DLD1 (cell line): Measurements from ENCODE around the gene ACAP2.
"Not testable (repeated sequence)": the region's sequence is repeated elsewhere in the genome, so short reads cannot be mapped to it uniquely, and the experiment has no call there.

Experiments
- in situ Hi-C: cut with HindIII; loops from 2 replicates; pipeline ENCODE4 v1.10.0; 2017; ENCODE audit warnings: low sequenced_read_pairs

ACAP2 gene

DNA sequence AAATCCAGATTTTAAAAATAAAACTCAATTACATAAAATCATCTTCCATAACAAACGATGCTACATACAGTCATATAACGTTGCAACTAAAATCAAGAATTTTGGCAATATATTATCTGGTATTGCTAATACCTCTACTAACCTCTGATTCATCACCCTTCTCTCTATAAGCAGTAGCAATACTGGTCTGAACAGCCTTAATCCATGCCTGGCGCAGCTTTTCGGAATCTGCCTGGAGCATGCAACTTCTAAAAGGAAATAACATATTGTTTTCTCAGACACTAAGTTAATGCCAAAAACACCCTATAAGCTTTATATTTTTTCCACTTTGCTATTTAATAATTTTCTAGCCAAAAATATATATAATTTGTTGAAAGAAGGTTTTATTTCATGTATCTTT lies 136.5 kb downstream of the ACAP2 start:
- in situ Hi-C loops, result loop anchor here (25.0 kb wide), 2 partner anchors 131 to 206 kb away; partner anchors contain the start of gene ACAP2

DNA sequence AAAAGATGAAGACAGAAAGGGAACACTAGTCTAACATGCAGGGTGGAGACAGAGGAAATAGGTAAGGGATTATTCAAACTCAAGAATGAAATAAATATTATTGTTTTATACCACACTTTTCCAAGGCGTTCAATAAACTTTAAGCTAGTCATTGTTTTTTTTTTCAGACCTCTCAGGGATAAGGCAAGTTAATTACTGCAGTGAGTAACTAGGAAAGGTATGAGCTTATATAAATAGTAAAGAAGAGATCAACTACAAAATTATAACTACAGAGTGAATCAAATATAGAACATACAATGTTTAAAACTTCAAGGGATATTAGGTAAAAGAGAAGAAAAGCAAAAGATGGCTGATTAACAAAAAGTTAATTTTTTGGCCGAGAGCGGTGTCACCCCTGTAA lies 140.4 kb downstream of the ACAP2 start:
- in situ Hi-C loops, result loop anchor here (25.0 kb wide), 2 partner anchors 135 to 210 kb away; partner anchors contain the start of gene ACAP2

DNA sequence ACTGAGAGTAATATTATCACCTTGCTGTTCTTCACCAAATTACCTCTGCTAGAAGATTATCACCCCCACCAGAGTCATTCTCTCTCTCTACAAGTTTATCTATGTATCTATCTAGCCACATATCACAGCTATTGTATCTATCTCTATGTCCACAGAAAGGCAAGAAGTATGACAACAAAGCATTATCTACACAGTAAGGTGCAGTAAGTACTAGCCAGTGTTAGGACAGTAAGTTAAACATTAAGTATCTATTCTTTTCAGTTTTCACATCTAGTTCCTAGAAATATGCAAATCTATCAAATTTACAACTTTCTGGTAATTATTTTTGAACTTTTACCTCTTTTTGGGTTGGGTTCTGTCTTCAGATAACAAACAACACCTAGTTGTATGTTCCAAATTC lies 145.4 kb downstream of the ACAP2 start:
- in situ Hi-C loops, result no loop called here

DNA sequence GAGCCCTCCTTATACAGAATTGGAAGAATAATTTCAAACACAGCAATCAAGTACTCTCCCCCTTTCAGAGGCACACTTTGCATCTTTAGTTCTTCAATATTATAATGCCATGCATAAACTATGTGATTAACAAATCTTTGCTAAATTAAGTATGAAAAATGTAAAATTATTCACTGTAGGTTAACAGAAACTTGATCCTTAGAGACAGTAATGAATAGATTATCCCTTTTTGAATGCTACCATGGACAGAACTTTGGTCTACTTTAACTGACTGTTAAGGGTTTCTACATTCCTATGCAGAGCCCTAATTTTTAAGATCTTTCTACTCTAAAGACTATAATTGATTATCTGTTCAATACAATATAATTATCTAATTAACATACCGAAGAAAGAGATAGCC lies 146.2 kb downstream of the ACAP2 start:
- in situ Hi-C loops, result no loop called here

DNA sequence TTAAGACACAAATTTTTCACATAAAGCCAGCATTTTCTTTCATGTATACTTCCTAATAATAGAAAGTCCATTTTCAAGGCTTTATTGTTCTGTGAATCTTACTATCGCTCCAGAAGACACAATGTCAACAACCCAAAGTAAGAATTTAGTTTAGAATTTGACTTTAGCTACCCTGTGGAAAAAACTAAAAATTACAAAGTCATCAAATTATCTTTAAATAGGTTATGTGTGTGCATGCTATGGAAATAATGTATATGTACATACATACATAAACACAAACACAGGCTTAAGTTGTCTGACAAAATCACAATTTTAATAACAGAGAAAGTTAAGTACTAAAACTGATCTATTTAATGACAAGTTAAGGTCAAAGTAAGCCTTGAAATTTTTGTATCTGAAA lies 151.7 kb downstream of the ACAP2 start:
- in situ Hi-C loops, result no loop called here

DNA sequence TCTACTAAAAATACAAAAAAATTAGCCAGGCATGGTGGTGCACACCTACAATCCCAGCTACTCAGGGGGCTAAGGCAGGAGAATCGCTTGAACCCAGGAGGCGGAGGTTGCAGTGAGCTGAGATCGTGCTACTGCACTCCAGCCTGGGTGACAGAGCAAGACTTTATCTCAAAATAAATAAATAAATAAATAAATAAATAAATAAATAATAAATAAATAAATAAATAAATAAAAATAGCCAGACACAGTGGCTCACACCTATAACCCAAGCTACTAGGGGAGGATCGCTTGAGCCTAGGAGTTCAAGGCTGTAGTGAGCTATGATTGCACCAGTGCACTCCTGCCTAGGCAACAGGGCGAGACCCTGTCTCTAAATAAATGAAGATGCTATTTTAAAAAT lies 152.2 kb downstream of the ACAP2 start:
- in situ Hi-C loops, result not testable (repeated sequence)

DNA sequence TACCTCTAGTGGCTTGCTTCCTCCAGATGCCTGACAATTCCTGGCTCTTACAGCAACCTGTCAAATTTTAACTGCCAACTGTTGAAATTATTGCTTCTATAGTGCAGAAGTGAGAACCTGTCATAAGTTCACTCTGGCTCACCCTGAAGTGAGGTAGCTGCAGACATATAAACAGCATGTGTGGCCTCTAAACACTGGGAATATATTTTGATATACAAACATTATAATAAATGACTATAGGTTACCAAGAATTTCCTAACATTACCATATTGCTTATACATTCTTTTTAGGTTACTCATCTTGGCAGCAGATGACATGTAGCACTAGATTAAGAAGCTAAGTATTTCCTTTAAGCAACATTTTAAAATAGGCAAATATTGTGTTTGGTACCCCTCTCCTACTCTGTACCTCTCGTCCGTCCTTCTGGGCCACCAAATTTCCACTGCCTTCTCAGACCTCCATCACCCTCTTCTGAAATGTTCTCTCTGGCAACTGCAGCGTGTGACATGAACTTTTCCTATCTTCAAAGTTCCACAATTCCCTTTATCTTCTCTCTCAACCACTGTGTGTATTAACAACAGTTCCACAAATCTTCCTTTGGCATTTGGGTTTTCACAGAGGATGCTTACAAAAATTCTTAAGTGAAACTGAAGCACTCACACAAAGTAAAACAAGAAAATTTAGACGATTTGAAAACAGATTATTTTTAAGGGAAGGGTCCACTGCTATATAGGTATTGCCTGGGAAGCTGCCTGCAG lies 156.5 kb downstream of the ACAP2 start:
- in situ Hi-C loops, result no loop called here

DNA sequence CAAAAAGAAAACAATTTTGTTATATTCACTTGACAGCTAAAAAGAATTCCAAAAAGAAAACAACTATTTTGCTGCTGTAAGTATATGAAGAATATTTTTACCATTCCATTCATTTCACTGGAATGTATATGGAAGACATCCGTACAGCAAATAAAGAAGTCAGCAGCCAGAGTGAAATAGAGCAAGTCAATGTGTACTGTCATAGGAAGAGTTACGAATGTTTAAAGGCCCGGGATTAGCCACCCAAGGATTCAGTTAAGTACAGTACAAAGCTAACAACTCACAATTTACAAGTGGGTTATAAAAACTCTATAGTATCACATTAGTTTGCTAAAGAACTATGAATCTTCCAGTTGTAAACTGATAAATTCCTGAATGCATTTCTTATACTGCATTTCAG lies 157.4 kb downstream of the ACAP2 start:
- in situ Hi-C loops, result no loop called here

DNA sequence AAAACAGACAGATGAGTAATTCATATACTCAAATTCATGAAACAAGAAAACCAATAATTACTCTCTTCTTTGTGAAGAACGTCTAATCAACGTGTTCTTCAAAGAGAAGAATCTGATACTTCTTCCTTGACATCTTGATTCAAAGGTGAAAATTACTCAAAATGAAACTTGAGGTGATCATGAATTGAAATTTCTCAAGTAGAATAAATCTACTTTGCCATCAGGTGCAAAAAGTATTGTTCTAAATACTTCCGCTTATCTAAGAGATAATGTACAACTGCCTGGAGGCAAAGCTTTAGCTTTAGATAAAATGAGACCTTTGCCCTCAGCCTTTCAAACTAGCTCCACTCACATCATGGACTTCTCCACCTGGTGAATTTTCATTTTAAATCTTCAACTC lies 158.0 kb downstream of the ACAP2 start:
- in situ Hi-C loops, result no loop called here

DNA sequence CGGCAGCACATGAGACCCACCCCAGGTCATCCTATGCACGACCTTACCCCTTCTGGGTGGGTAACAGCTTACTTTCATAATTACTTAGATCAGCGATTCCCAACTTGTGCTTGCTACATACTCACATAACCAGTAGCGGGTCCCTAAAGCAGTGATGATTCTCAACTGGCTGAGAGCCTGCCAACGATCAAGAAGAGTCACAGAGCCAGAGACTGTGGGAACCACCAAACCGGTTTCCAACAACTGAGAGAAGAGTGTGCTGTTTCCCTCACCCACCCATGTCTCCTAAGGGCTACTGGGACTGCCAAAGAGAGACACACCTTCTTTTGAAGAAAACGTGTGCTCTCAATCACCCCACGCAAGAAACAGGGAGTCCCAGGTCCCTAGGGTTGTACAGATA lies 159.9 kb downstream of the ACAP2 start:
- in situ Hi-C loops, result no loop called here

DNA sequence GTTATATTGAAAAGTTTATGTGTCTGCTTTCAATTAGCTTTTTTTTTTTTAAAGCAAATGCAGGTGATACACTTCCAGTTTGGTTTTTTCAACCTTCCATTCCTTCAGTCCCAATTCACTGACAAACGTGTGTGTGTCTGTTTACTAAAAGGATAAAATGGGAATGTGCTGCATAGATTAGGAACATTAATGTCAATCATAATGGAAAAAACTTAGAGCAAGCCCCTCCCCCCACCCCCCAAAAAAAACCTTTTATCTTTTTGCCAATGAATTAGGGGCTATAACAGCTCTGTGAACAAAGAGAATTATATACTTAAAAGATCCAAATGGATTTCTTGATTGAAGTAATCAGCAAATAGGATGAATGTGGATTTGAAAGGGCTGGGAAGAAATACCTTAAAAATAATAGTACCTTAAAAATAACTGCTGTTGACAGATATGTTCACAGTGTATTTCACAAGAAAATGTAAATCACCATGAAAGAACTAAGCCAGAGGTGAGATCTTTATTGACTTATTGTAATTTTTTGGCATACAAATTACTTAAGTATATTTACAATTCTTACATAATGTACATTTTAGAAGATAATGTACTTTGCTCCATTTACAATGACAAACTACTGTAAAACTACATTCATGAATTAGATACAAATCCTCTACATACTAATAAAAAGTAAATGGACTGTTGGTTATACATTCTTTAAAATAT lies 168.4 kb downstream of the ACAP2 start:
- in situ Hi-C loops, result no loop called here

DNA sequence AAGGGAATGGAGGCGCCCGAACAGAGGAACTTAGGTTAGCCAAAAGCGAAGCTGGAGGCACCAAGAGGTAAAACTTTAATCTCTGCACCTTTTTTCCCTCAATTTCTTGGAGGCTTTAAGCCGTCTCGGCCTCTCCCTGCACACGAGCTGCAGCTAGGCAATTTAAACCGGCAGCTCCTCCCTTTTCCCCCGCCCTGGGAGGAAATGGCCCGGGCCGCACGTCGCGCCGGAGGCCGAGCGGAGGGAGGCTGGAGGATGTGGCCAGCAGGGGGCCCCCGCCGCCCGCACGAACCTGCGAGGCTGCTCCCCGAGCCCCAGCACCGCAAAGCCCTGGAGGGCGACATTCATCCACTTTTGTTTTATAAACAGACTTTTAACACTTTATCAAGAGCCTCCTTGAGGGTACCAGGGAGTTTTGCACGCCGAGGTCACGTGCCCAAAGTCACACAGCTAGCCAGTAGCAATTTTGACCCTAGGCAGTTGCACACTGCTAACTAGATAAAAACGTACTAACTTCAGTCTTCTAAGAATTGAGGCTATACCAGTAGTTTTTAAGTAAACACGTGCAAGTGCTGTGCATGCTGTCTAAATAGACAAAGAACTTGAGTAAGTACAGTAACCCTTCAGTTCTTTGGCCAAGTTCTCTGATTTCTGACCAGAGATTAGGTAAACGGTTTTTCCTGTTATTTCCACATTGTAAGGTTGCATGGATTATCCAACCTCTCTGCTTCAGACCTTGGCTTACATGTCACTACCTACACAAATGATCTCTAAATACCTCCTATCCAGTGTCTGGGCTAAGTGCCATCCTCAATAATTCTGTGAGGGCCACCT lies 171.2 kb downstream of the ACAP2 start:
- in situ Hi-C loops, result no loop called here

DNA sequence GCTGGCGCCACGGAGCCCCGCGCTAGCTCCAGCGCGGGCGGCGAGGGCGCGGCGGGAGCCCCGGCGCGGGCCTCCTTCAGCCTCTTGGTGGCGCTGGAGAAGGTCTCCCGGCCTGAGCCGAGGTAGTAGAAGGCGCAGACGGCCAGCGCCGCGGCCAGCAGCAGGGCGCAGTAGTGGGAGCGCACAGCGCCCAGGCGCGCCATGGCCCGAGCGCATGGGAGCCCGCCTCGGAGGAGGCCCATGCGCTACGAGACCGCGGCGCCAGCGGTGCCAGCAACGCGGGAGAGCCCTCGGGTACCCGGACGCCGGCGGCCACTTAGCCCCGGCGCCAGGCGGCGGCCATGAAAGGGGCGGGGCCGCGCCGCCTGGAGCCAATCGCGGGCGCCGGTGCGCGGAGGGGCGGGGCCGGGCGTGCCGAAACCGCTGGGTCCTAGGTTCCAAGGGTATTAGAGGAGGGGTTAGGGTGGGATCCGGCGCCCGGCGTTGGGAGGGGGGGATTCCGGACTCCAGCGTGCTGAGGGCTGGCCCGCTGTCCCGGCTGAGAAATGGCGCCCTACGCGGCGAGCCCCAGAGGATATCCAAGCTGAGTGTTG lies 171.9 kb downstream of the ACAP2 start, which contains the start of gene XXYLT1:
Gene XXYLT1 (minus strand): TSS at position 343 of the 593 bp plus-strand sequence. CDS start 101 bp downstream, at position 242.
- in situ Hi-C loops, result no loop called here

DNA sequence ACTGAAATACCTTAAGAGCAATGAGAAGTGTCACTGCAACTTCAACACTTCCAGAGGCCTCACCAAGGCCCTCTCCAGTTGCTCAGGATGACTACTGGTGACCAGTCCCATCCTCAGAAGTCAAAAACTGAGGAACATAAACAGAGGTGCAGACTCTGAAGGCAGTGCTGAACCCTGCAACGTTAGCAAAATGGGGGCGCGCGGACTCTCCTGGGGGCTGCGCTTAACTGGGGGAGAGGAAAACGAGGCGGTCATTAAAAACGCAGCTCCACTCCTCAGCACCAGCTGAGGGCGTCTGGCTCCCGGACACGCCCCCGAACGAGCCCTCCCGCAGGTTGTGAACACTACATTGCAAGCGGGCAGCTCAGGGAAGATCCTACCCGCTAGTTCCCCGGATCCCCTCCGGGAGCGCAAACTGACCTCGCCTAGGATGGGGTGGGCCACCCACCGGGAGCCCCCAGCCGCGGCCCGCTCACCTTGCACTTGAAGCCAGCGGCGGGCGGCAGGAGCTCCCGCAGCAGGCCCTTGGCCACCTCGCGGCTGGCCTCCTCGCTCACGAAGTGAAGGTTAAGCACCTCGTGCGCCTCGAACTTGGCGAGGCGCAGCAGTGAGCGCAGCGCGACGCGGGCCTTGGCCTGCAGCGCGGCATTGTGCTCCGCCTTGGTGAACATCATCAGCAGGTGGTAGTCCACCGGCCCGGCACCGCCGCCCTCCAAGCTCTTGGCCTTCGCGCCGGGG lies 172.6 kb downstream of the ACAP2 start:
- in situ Hi-C loops, result no loop called here

DNA sequence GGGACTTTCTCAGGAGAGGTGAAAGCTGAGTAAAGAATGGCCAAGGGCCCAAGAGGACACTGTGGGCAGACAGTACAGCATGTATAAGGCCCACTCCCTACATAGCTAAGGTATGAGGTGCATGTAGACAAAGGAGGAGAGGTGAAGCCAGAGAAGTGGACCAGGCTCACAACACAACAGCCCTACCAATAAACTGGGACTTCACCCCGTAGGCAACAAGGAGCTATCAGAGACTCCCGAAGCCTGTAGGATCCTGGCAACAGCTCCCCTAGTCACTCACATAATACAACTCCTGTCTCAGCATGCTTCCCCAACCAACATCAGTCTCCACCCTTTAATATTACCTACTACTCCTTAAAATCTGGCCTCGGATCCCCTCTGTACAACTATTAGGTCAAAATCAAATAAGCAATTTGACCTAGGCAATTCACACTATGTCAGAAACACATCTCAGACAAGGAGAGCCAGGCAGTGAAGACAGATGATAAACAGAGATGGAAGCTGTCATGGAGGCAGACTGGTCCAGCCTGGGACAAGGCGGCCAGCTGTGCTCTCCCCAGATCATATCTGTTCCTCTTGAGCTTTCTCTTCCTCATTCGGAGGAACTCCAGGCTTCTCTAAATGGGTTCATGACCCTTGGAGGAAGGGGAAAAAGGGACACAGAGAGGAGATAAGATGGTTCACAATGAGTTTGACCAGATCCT lies 173.3 kb downstream of the ACAP2 start:
- in situ Hi-C loops, result no loop called here

DNA sequence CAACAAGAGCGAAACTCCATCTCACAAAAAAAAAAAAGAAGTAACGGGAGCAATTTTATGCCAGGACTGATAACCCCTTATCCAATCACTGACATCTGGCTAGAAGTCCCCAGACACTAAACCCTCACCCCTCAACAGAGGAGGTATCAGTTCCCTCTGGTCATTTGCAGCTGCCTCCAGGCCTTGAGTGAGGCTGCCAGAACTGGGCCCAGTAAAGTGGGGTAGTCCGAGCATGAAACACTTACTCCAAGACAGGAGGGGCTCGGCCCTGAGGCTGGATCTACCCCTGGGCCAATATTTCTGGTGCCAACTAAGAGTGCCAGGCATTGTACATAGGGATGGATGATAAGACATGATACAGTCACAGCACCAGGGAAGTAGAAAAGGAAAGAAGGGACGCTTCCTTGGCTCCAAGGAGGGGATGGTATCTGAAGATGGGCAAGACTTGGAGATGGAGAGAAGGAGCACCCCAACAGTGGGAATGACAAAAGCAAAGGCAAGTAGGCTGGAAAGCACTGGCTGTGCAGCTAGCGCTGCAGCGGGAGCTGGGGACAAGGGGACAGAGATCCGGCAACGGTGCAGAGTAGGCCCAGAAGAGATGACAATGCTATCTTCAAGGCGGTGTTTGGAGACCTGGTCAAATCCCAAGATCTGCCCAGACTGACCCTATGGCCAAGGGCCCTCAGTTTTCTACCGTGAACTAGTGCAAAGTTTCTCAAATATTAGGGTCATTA lies 174.1 kb downstream of the ACAP2 start:
- in situ Hi-C loops, result no loop called here

DNA sequence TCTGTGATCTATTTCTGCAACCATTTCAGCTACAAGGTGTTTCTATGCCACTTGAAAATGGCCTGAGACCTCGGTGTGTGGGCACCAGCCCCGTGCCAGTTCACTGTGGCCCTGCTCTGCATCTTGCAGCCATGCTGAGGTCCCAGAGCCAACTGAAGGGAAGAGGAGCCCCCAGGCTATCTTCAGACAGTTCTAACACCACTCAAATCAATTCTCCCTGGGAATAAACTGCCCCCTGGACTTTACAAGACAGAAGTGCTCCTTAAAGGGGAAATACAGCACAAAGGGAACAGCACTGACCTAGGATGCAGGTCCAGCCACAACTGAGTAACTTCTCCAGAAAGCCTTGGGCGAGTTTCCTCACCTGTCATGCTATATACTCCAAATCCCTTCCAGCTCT lies 175.7 kb downstream of the ACAP2 start:
- in situ Hi-C loops, result no loop called here

DNA sequence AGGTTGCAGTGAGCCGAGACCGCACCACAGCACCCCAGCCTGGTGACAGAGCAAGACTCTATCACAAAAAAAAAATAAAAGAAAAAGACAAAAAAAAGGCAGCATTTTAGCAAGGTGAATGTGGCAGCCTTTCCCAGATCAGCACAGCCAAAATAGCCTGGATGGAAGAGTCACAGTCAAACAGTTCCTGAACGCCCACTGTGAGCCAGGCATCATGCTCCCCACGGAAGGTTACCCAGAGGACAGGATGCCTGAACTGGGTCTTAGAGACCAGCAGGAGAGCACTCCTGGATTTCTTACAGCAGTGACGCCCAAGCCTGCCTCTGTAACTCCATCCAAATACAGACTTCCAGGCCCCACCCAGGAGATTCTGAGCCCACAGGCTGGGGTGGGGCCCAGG lies 176.4 kb downstream of the ACAP2 start:
- in situ Hi-C loops, result no loop called here

DNA sequence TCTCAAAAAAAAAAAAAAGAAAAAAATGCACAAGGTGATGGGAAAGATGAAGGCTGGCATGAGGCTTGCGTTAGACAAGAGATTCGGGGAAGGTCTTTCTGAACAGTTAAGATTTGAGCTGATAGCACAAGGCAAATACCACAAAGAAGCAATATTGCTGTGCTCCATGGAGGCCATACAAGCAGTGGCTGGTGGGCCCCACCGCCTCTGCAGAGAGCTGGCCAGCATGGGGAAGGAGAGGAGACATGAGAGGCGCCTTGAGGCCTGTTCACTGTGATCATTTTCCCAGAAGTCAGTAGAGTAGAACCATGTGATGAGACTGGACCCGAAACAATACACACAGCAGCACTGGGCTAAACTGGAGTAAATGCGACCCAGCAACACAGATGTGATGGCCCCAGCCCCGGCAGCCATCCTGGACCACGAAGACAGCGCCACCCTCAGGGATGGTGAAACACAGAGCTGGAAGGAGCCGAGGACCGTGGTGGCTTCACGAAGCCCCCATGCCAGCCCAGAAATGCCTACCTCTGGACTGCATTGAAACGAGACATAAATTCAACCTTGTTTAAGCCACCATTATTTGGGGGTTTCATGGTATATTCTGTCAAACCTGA lies 177.3 kb downstream of the ACAP2 start:
- in situ Hi-C loops, result no loop called here
